WTC11 (cell line): ENCODE measurements around the gene DOC2A. TPM values are rescaled to one million over a fixed set of nuclear protein-coding genes. Genes with fewer than 3 reads are reported as not detected.
A peak's percentile ranks its signal among the peaks of the same experiment; 100 is the strongest.
"Not testable (repeated sequence)": the region's sequence is repeated elsewhere in the genome, so short reads cannot be mapped to it uniquely, and the experiment has no call there.

ENCODE experiments used
- ATAC-seq: fragments of 200-7000 bp; cut with Tn5 transposase; 2 replicates; pipeline ENCODE4 v1.10.0; 2021; ENCODE audit warnings: mild to moderate bottlenecking, moderate library complexity
- CTCF ChIA-PET: fragments of 300-600 bp; sonication (Branson Sonifier 250); formaldehyde crosslinking; loops from one replicate; lab custom pipeline; 2021; ENCODE audit warnings: antibody characterized with exemption; lab: Charles Lee
- POLR2A ChIA-PET: fragments of 350-600 bp; sonication (Branson Sonifier 250); formaldehyde crosslinking; loops from one replicate; lab custom pipeline; 2021; ENCODE audit warnings: antibody characterized with exemption; lab: Charles Lee
- DNase-seq: peaks from one replicate; pipeline ENCODE4 v3.0.0; 2021; ENCODE audit warnings: low spot score
- H3K27ac Mint-ChIP-seq: 2 replicates; pipeline ENCODE4 v1.8.0; 2021; ENCODE audit warnings: mixed read lengths
- H3K27me3 Mint-ChIP-seq: 2 replicates; pipeline ENCODE4 v1.8.0; 2021; ENCODE audit warnings: low read depth, mild to moderate bottlenecking, moderate library complexity, mixed read lengths
- H3K36me3 Mint-ChIP-seq: 2 replicates; pipeline ENCODE4 v1.8.0; 2021; ENCODE audit warnings: mixed read lengths
- H3K4me1 Mint-ChIP-seq: 2 replicates; pipeline ENCODE4 v1.8.0; 2022; ENCODE audit warnings: mixed read lengths
- H3K4me3 Mint-ChIP-seq: 2 replicates; pipeline ENCODE4 v1.8.0; 2021; ENCODE audit warnings: mild to moderate bottlenecking, moderate library complexity, mixed read lengths
- H3K9me3 Mint-ChIP-seq: 2 replicates; pipeline ENCODE4 v1.8.0; 2021; ENCODE audit warnings: mixed read lengths
- CREM ChIP-seq: sonication (generic); formaldehyde crosslinking; IDR thresholded peaks from 2 replicates; pipeline ENCODE4 v1.8.1; 2022; ENCODE audit warnings: mild to moderate bottlenecking, missing genetic modification reagents, moderate library complexity
- E2F1 ChIP-seq: sonication (generic); formaldehyde crosslinking; IDR thresholded peaks from 2 replicates; pipeline ENCODE4 v1.8.0; 2022; ENCODE audit warnings: mild to moderate bottlenecking, missing genetic modification reagents
- E2F5 ChIP-seq: sonication (generic); formaldehyde crosslinking; IDR thresholded peaks from 2 replicates; pipeline ENCODE4 v1.8.1; 2022; ENCODE audit warnings: mild to moderate bottlenecking, moderate library complexity, missing genetic modification reagents
- ETV6 ChIP-seq: sonication (generic); formaldehyde crosslinking; IDR thresholded peaks from 2 replicates; pipeline ENCODE4 v1.8.1; 2022; ENCODE audit warnings: mild to moderate bottlenecking, missing genetic modification reagents
- FOXP1 ChIP-seq: sonication (generic); formaldehyde crosslinking; IDR thresholded peaks from 2 replicates; pipeline ENCODE4 v1.8.0; 2022; ENCODE audit warnings: missing genetic modification reagents, mild to moderate bottlenecking, moderate library complexity, borderline replicate concordance
- GABPB1 ChIP-seq: sonication (generic); formaldehyde crosslinking; IDR thresholded peaks from 2 replicates; pipeline ENCODE4 v1.8.1; 2023; ENCODE audit warnings: mild to moderate bottlenecking, missing genetic modification reagents
- MAX ChIP-seq: sonication (generic); formaldehyde crosslinking; IDR thresholded peaks from 2 replicates; pipeline ENCODE4 v1.8.0; 2022; ENCODE audit warnings: mild to moderate bottlenecking, missing genetic modification reagents
- NFYB ChIP-seq: sonication (generic); formaldehyde crosslinking; conservative IDR thresholded peaks from 2 replicates; pipeline ENCODE4 v1.8.0; 2022; ENCODE audit warnings: low read depth, missing genetic modification reagents
- OVOL2 ChIP-seq: fragments of 250-450 bp; sonication (Bioruptor Pico); IDR thresholded peaks from 2 replicates; pipeline ENCODE4 v1.9.0; 2021; ENCODE audit warnings: mild to moderate bottlenecking, borderline replicate concordance
- RORB ChIP-seq: fragments of 250-450 bp; sonication (Bioruptor Pico); IDR thresholded peaks from 2 replicates; pipeline ENCODE4 v1.9.0; 2021; ENCODE audit warnings: mild to moderate bottlenecking
- SMAD3 ChIP-seq: sonication (generic); formaldehyde crosslinking; IDR thresholded peaks from 2 replicates; pipeline ENCODE4 v1.8.0; 2022; ENCODE audit warnings: missing genetic modification reagents, mild to moderate bottlenecking, borderline replicate concordance
- SP1 ChIP-seq: sonication (generic); formaldehyde crosslinking; conservative IDR thresholded peaks from 2 replicates; pipeline ENCODE4 v1.8.1; 2022; ENCODE audit warnings: missing genetic modification reagents
- TEAD1 ChIP-seq: sonication (generic); formaldehyde crosslinking; IDR thresholded peaks from 2 replicates; pipeline ENCODE4 v1.8.0; 2022; ENCODE audit warnings: mild to moderate bottlenecking, missing genetic modification reagents
- TEAD4 ChIP-seq: sonication (generic); formaldehyde crosslinking; IDR thresholded peaks from 2 replicates; pipeline ENCODE4 v1.8.0; 2022; ENCODE audit warnings: mild to moderate bottlenecking, missing genetic modification reagents
- TP53 ChIP-seq: sonication (generic); formaldehyde crosslinking; IDR thresholded peaks from 2 replicates; pipeline ENCODE4 v1.8.1; 2023; ENCODE audit warnings: mild to moderate bottlenecking, missing genetic modification reagents
- USF1 ChIP-seq: sonication (generic); formaldehyde crosslinking; IDR thresholded peaks from 2 replicates; pipeline ENCODE4 v1.8.0; 2022; ENCODE audit warnings: mild to moderate bottlenecking, missing genetic modification reagents
- USF2 ChIP-seq: sonication (generic); formaldehyde crosslinking; IDR thresholded peaks from 2 replicates; pipeline ENCODE4 v1.8.1; 2023; ENCODE audit warnings: mild to moderate bottlenecking, missing genetic modification reagents, moderate library complexity
- ZNF263 ChIP-seq: sonication (generic); formaldehyde crosslinking; IDR thresholded peaks from 2 replicates; pipeline ENCODE4 v1.8.1; 2022; ENCODE audit warnings: low read depth, mild to moderate bottlenecking, moderate library complexity, missing genetic modification reagents
- ZNF671 ChIP-seq: fragments of 250-450 bp; sonication (Bioruptor Pico); IDR thresholded peaks from 2 replicates; pipeline ENCODE4 v1.8.0; 2021; ENCODE audit warnings: mild to moderate bottlenecking
- total RNA-seq: library from RNA; stranded (reverse); gene quantifications from 3 replicates; pipeline ENCODE4 v1.2.3, GENCODE V29; 2021

DOC2A gene
- total RNA-seq, 1 experiment from 2014 or later = 10.8 TPM

DNA sequence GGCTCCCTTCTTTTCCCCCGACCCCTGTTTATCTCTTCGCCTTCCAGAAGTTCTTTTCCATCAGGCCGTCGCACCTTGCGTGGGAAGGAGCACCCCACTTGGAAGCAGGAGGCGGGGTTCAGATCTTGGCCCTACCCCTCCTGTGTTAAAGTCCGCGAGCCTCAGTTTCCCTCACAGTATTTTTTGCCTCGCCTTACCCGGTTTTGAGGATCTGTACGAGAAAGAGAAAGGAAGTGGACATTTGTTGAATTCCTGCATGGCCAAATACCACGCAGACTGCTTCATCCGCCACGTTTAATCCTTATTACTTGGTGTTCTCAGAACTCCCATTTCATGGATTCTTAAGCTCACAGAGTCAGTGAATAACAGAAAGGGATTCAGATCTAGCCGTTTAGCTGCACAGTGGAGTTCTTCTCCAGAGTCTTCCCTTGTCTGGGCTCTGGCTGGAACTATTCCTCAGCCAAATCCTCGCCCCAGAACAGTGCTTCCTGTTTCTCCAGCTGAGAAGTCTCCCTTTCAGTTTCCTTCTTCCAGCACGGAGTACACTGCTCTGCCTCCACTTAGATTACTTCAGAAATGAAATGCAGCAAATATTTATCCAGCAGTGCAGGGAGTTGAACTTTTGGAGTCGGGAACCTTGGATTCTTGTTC is 48.4 kb downstream of the DOC2A start (continued):
- TF ChIP-seq TEAD4 (CRISPR knock-in tag) = no peak
- no peak for TF ChIP-seq ZNF671 (CRISPR knock-in tag)

DNA sequence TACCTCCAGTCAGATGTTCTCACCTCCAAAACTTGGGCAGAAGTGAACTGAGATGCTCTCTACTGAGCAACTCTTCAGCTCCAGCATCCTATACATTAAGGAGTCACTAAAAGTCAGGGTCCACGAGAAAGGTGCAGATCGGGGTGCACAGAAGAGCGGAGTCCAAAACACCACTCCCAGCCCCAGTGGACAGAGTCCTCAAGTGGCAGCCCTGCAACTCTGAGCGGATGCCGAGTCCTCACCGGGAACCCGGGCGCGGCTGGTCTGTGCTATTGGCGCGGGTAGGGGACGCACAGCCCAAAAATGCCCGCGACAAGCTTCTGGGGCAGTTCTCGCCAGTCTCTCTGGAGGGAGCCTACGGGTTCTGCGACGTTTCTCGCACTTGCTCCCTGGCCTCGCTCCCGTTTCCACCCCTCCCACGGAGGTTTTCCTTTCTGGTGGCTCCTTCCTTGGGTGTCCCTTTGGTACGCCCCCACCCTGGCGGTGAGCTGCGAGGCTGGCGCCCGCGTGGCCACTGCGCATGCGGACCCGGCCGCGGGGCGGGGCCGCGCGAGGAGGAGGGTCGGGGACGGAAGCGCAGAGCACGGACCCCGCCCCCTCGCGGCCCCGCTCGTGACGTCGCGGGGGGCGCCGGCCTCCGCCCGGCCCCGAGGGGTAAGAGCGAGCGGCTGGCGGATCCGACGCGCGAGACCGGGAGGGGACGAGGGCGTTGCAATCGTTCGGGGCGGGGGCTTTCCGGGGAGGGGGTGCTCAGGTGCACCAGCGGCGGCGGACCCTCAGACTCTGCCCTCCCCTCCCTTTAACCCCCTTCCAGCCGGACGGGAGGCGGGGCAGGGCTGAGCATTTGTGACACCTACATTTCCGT is 49.1 kb downstream of the DOC2A start, which contains the start of gene TMEM219:
TMEM219 (plus strand) TSS at position 601 of the 865 bp plus-strand sequence. CDS start 1,065 bp downstream, outside the sequence.
- H3K4me1 Mint-ChIP-seq = peaks cover 13% of the 10 kb centered on the region
- no peaks in the 10 kb centered on the region for H3K9me3 Mint-ChIP-seq
- ATAC-seq = peak; percentile 92
- POLR2A ChIA-PET = interaction anchor here (0.6 to 2.5 kb wide), 8 partner anchors 11 to 381 kb away, joined by 3 to 17 read pairs (median 4); partner anchors contain the start of genes KCTD13, SEZ6L2 and TBX6
- TF ChIP-seq SP1 = peak; percentile 89
- no peak for TF ChIP-seq NFYB
- TF ChIP-seq ETV6 (CRISPR knock-in tag) = 0 out of 2 replicates have a peak, but pooled peaks have one; percentile 9
- 0 out of 2 replicates have a peak, but pooled peaks have one; percentile 22 for TF ChIP-seq CREM (CRISPR knock-in tag)
- peak; percentile 71 for TF ChIP-seq TEAD1
- TF ChIP-seq FOXP1 (CRISPR knock-in tag) = 0 out of 2 replicates have a peak, but pooled peaks have one; percentile 26
- peak; percentile 80 for TF ChIP-seq MAX (CRISPR knock-in tag)
- TF ChIP-seq RORB = no peak
- no peak for TF ChIP-seq ZNF263 (CRISPR knock-in tag)
- TF ChIP-seq USF2 (CRISPR knock-in tag) = peak; percentile 35; the same call in 1 of the 2 replicates
- TF ChIP-seq E2F1 (CRISPR knock-in tag) = 0 out of 2 replicates have a peak, but pooled peaks have one; percentile 31
- TF ChIP-seq GABPB1 (CRISPR knock-in tag) = no peak
- TF ChIP-seq USF1 (CRISPR knock-in tag) = peak; percentile 45; the same call in 1 of the 2 replicates
- TF ChIP-seq TP53 = 0 out of 2 replicates have a peak, but pooled peaks have one; percentile 34
- TF ChIP-seq OVOL2 = no peak
- peak; percentile 78; the same call in 1 of the 2 replicates for TF ChIP-seq E2F5
- peak within 1 kb of the TSS; percentile 57; the same call in 1 of the 2 replicates for H3K27ac Mint-ChIP-seq
- H3K27me3 Mint-ChIP-seq = peaks cover 12% of the 10 kb centered on the region
- H3K36me3 Mint-ChIP-seq = peaks cover 3% of the 10 kb centered on the region
- DNase-seq = peak; percentile 86
- CTCF ChIA-PET = interaction anchor here (0.8 to 2.7 kb wide), 20 partner anchors 9 to 270 kb away, joined by 3 to 25 read pairs (median 5); partner anchors contain the start of genes ALDOA, ASPHD1, KCTD13 and SEZ6L2
- H3K4me3 Mint-ChIP-seq = peak within 1 kb of the TSS; percentile 86

GRCh38 chr16:29961127-29961478 is 49.7 kb downstream of the DOC2A start:
- H3K4me3 Mint-ChIP-seq = peak overlapping the region; percentile 76
- DNase-seq (no peak), ATAC-seq (no peak)
- peak overlapping the region; percentile 47; the same call in 1 of the 2 replicates for H3K27ac Mint-ChIP-seq
- peaks cover 13% of the 10 kb centered on the region for H3K4me1 Mint-ChIP-seq
- no peaks in the 10 kb centered on the region for H3K9me3 Mint-ChIP-seq
- peaks cover 12% of the 10 kb centered on the region for H3K27me3 Mint-ChIP-seq
- CTCF ChIA-PET = interaction anchor here (0.7 to 2.7 kb wide), 20 partner anchors 8 to 884 kb away, joined by 3 to 25 read pairs (median 4); partner anchors contain the start of genes ALDOA, KCTD13, TAOK2 and TBX6
- POLR2A ChIA-PET = interaction anchor here (0.6 to 2.5 kb wide), 8 partner anchors 12 to 131 kb away, joined by 3 to 17 read pairs (median 5); partner anchors contain the start of genes KCTD13, SEZ6L2 and TBX6
- peaks cover 1% of the 10 kb centered on the region for H3K36me3 Mint-ChIP-seq
- no peak for TF ChIP-seq SMAD3

GRCh38 chr16:29959821-29960220 is 51.0 kb downstream of the DOC2A start:
- H3K36me3 Mint-ChIP-seq, H3K27ac Mint-ChIP-seq, H3K4me3 Mint-ChIP-seq, ATAC-seq, DNase-seq, H3K9me3 Mint-ChIP-seq, POLR2A ChIA-PET: not testable (repeated sequence)
- CTCF ChIA-PET = interaction anchor here (1.1 to 2.3 kb wide), 2 partner anchors 14 to 72 kb away, joined by 3 to 13 read pairs; partner anchors contain the start of genes TAOK2 and TLCD3B
- Mint-ChIP-seq H3K27me3 (peaks cover 12% of the 10 kb centered on the region), H3K4me1 (peaks cover 13% of the 10 kb centered on the region)
